GM23338 (cell line): ENCODE results near the gene DLG2. TPM values are rescaled to one million over a fixed set of nuclear protein-coding genes. Genes with fewer than 3 reads are reported as not detected.
A peak's percentile ranks its signal among the peaks of the same experiment; 100 is the strongest.

Source experiments
- ATAC-seq: fragments of 200-7000 bp; cut with Tn5 transposase; 3 replicates; pipeline ENCODE4 v1.9.1; 2020
- DNase-seq: peaks from one replicate; pipeline ENCODE4 v3.0.0-alpha.2; 2015; ENCODE audit warnings: low spot score
- H2AFZ ChIP-seq: fragments of 200-600 bp; sonication (generic); 2 replicates; pipeline ENCODE4 v1.8.0; 2016; ENCODE audit warnings: antibody characterized with exemption, mild to moderate bottlenecking, moderate library complexity
- H3F3A ChIP-seq: fragments of 200-600 bp; sonication (generic); replicated peaks from 2 replicates; pipeline ENCODE4 v1.8.0; 2017; ENCODE audit warnings: antibody characterized with exemption, mixed run types, low read depth
- H3K27ac ChIP-seq: fragments of 200-600 bp; sonication (generic); 2 replicates; pipeline ENCODE4 v1.6.1; 2016; ENCODE audit warnings: low read depth
- H3K27me3 ChIP-seq: fragments of 200-600 bp; sonication (generic); 2 replicates; pipeline ENCODE4 v1.8.0; 2016; ENCODE audit warnings: mild to moderate bottlenecking, mixed run types, moderate library complexity; ENCODE audit not compliant: insufficient read depth
- H3K36me3 ChIP-seq: fragments of 200-600 bp; sonication (generic); 2 replicates; pipeline ENCODE4 v1.8.0; 2016; ENCODE audit warnings: mild to moderate bottlenecking; ENCODE audit not compliant: insufficient read depth
- H3K4me1 ChIP-seq: fragments of 200-600 bp; sonication (generic); 2 replicates; pipeline ENCODE4 v1.8.0; 2016; ENCODE audit warnings: mild to moderate bottlenecking, moderate library complexity; ENCODE audit not compliant: insufficient read depth
- H3K4me2 ChIP-seq: fragments of 200-600 bp; sonication (generic); 2 replicates; pipeline ENCODE4 v1.7.1; 2017; ENCODE audit warnings: mixed run types
- H3K4me3 ChIP-seq: fragments of 200-600 bp; sonication (generic); 2 replicates; pipeline ENCODE4 v1.6.1; 2016; ENCODE audit warnings: mixed run types
- H3K79me2 ChIP-seq: fragments of 200-600 bp; sonication (generic); replicated peaks from 2 replicates; pipeline ENCODE4 v1.8.0; 2017; ENCODE audit warnings: mild to moderate bottlenecking; ENCODE audit not compliant: insufficient read depth
- H3K9me2 ChIP-seq: fragments of 200-600 bp; sonication (generic); 2 replicates; pipeline ENCODE4 v1.8.0; 2017; ENCODE audit not compliant: insufficient read depth
- H4K20me1 ChIP-seq: fragments of 200-600 bp; sonication (generic); replicated peaks from 2 replicates; pipeline ENCODE4 v1.8.0; 2017; ENCODE audit warnings: mild to moderate bottlenecking; ENCODE audit not compliant: insufficient read depth
- H3K27ac Mint-ChIP-seq: 2 replicates; pipeline ENCODE4 v1.8.0; 2020; ENCODE audit warnings: inconsistent platforms, mild to moderate bottlenecking, moderate library complexity, mixed read lengths
- H3K27me3 Mint-ChIP-seq: 3 replicates; pipeline ENCODE4 v1.8.0; 2022; ENCODE audit warnings: low read depth, mild to moderate bottlenecking, moderate library complexity, mixed read lengths, inconsistent platforms; ENCODE audit not compliant: insufficient read depth, poor library complexity
- H3K36me3 Mint-ChIP-seq: 3 replicates; pipeline ENCODE4 v1.8.0; 2021; ENCODE audit warnings: low read depth, mild to moderate bottlenecking, inconsistent platforms, moderate library complexity, mixed read lengths
- H3K4me1 Mint-ChIP-seq: 3 replicates; pipeline ENCODE4 v1.8.0; 2020; ENCODE audit warnings: mild to moderate bottlenecking, inconsistent platforms, mixed read lengths
- H3K4me3 Mint-ChIP-seq: 3 replicates; pipeline ENCODE4 v1.8.0; 2021; ENCODE audit warnings: moderate library complexity, mild to moderate bottlenecking, inconsistent platforms, mixed read lengths
- H3K9me3 Mint-ChIP-seq: 3 replicates; pipeline ENCODE4 v1.8.0; 2020; ENCODE audit warnings: moderate library complexity, mild to moderate bottlenecking, inconsistent platforms, mixed read lengths
- EZH2 ChIP-seq: fragments of 200-600 bp; sonication (generic); IDR thresholded peaks from one replicate; pipeline ENCODE4 v1.8.0; 2017; ENCODE audit warnings: antibody characterized with exemption, mild to moderate bottlenecking, low read depth; ENCODE audit not compliant: unreplicated experiment
- NANOG ChIP-seq: IDR thresholded peaks from 2 replicates; pipeline ENCODE4 v1.6.1; 2016; ENCODE audit warnings: antibody characterized with exemption, borderline replicate concordance
- STAT1 ChIP-seq: IDR thresholded peaks from one replicate; pipeline ENCODE4 v1.6.1; 2016; ENCODE audit warnings: antibody characterized with exemption; ENCODE audit not compliant: unreplicated experiment
- ZNF331 ChIP-seq: fragments of 250-450 bp; sonication (Bioruptor Pico); IDR thresholded peaks from 2 replicates; pipeline ENCODE4 v1.5.0; 2020; ENCODE audit warnings: low read depth, mild to moderate bottlenecking, moderate library complexity
- polyA plus RNA-seq: library from polyadenylated mRNA; unstranded; fragments of >200 nt; fragmentation: Nextera tagmentation; extraction: Ambion mirVana; gene quantifications from 2 replicates; pipeline ENCODE4 v1.2.1, GENCODE V29; 2016
- total RNA-seq: library from RNA; depleted of rRNA; stranded (reverse); fragments of >200 nt; shearing (Covaris generic); gene quantifications from 2 replicates; pipeline ENCODE4 v1.2.3, GENCODE V29; 2014
- TF ChIP-seq, protein P1 (sequence below), 2 experiments: fragments of 200-600 bp in 1 of 2; sonication (generic) in 1 of 2; conservative IDR thresholded peaks; 2 replicates each; pipeline versions ENCODE4 v1.5.1 to v1.6.1; 2016 to 2017; ENCODE audit warnings: antibody characterized with exemption in 2 of 2, low read depth in 2 of 2, mild to moderate bottlenecking in 2 of 2, moderate library complexity in 1 of 2
- TF ChIP-seq, protein P2 (sequence below): IDR thresholded peaks from one replicate; pipeline ENCODE4 v1.6.1; 2018; ENCODE audit warnings: antibody characterized with exemption; ENCODE audit not compliant: unreplicated experiment

The DLG2 gene
- total and polyA plus RNA-seq, 2 experiments from 2014 or later, result 19.8 to 21.5 TPM

DNA sequence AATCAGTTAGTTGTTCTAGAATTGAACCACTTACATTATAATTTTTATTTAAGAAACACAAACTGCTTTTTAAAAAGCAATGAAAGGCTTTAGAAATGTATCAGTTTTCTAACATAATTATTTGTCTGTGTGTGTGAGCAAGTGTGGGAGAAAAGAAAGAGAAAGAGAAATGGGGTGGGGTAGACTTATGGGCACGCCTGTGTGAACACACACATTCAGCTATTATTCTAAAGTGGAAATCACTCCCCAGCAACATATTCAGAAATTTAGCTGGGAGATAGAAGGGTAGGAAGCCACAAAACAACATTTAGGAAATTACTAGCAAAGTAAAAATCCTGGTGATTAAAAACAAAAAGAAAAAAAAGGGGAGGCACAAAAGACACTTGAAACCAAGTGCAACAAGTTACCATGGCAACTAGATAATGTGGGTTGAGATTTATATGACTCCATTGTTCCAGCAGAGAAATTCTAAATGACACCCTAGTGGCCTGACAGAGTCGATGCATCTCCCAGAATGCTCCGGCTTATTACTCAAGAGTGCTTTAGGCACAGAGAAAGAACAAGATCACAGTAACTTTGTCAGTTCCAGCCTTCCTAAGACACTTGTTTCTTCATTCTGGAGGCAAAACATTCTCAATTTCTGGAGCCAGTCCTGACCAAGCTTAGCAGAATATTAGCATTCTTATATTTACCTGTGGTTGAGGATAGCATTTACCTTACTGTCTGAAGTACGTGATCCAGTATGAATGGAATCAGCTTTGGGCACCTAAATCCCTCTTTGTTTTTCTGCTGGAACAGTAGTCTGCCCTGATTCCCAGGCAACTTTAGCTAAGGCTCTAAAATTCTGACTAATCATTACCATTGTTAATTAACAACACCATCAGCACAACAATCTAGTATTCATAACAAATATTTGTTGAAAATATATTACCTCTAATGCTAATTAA is 444.4 kb downstream of the DLG2 start:
- Histone ChIP-seq H3K27me3 (no peaks in the 10 kb centered on the region), H4K20me1 (no peaks in the 10 kb centered on the region), H3K4me2 (no peak overlapping the region), H3K79me2 (no peaks in the 10 kb centered on the region), H2AFZ (peak overlapping the region; percentile 20; the same call in 1 of the 2 replicates), H3K9me2 (no peaks in the 10 kb centered on the region), H3K4me1 (no peaks in the 10 kb centered on the region), H3K36me3 (no peaks in the 10 kb centered on the region), H3F3A (no peaks in the 10 kb centered on the region), H3K27ac (no peak overlapping the region), H3K4me3 (no peak overlapping the region)
- ATAC-seq, result peak; percentile 91
- Mint-ChIP-seq H3K36me3 (no peaks in the 10 kb centered on the region), H3K9me3 (no peaks in the 10 kb centered on the region; the same call in 2 of the 3 replicates), H3K27me3 (peaks cover 1% of the 10 kb centered on the region), H3K27ac (no peak overlapping the region; the same call in 1 of the 2 replicates), H3K4me1 (peaks cover 6% of the 10 kb centered on the region; the same call in 2 of the 3 replicates), H3K4me3 (no peak overlapping the region)
- no peak for TF ChIP-seq STAT1
- TF ChIP-seq, protein P1, sequence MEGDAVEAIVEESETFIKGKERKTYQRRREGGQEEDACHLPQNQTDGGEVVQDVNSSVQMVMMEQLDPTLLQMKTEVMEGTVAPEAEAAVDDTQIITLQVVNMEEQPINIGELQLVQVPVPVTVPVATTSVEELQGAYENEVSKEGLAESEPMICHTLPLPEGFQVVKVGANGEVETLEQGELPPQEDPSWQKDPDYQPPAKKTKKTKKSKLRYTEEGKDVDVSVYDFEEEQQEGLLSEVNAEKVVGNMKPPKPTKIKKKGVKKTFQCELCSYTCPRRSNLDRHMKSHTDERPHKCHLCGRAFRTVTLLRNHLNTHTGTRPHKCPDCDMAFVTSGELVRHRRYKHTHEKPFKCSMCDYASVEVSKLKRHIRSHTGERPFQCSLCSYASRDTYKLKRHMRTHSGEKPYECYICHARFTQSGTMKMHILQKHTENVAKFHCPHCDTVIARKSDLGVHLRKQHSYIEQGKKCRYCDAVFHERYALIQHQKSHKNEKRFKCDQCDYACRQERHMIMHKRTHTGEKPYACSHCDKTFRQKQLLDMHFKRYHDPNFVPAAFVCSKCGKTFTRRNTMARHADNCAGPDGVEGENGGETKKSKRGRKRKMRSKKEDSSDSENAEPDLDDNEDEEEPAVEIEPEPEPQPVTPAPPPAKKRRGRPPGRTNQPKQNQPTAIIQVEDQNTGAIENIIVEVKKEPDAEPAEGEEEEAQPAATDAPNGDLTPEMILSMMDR (conservative IDR thresholded peaks at IDR 0.05; ENCODE audit: low read depth in 2 of 2), result peak; percentile 39 to 70
- TF ChIP-seq ZNF331, result no peak
- TF ChIP-seq NANOG, result no peak
- DNase-seq, result peak; percentile 87

DNA sequence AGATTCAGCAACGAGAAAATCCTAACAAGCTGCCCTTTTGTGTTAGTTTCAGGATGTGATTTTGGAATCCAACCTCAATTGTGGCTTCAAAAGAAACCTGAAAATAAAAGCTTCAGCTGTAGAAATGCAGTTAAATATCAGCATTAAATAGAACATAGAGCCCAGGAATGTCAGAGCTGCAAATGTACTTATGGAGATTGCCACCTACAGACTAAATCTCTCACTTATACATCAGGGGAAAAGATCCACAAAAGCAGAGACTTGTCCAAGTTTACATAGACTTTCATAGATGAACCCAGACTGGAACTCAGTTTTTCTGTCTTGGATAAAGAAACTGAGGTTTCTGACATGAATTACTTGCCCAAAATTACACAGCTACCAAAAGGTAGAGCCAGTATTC is 446.6 kb downstream of the DLG2 start:
- peaks cover 1% of the 10 kb centered on the region for H3K27me3 Mint-ChIP-seq
- Histone ChIP-seq H3K4me1 (no peaks in the 10 kb centered on the region), H3K27ac (no peak overlapping the region), H3K27me3 (no peaks in the 10 kb centered on the region), H2AFZ (no peak overlapping the region), H3F3A (no peaks in the 10 kb centered on the region), H3K9me2 (no peaks in the 10 kb centered on the region), H3K4me2 (no peak overlapping the region), H4K20me1 (no peaks in the 10 kb centered on the region), H3K79me2 (no peaks in the 10 kb centered on the region), H3K36me3 (no peaks in the 10 kb centered on the region), H3K4me3 (no peak overlapping the region)
- DNase-seq, result no peak
- H3K9me3 Mint-ChIP-seq, result peaks cover 7% of the 10 kb centered on the region; the same call in 2 of the 3 replicates
- H3K4me3 Mint-ChIP-seq, result no peak overlapping the region
- no peak for TF ChIP-seq EZH2
- TF ChIP-seq, protein P2, sequence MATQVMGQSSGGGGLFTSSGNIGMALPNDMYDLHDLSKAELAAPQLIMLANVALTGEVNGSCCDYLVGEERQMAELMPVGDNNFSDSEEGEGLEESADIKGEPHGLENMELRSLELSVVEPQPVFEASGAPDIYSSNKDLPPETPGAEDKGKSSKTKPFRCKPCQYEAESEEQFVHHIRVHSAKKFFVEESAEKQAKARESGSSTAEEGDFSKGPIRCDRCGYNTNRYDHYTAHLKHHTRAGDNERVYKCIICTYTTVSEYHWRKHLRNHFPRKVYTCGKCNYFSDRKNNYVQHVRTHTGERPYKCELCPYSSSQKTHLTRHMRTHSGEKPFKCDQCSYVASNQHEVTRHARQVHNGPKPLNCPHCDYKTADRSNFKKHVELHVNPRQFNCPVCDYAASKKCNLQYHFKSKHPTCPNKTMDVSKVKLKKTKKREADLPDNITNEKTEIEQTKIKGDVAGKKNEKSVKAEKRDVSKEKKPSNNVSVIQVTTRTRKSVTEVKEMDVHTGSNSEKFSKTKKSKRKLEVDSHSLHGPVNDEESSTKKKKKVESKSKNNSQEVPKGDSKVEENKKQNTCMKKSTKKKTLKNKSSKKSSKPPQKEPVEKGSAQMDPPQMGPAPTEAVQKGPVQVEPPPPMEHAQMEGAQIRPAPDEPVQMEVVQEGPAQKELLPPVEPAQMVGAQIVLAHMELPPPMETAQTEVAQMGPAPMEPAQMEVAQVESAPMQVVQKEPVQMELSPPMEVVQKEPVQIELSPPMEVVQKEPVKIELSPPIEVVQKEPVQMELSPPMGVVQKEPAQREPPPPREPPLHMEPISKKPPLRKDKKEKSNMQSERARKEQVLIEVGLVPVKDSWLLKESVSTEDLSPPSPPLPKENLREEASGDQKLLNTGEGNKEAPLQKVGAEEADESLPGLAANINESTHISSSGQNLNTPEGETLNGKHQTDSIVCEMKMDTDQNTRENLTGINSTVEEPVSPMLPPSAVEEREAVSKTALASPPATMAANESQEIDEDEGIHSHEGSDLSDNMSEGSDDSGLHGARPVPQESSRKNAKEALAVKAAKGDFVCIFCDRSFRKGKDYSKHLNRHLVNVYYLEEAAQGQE, result no peak
- H3K4me1 Mint-ChIP-seq, result peaks cover 6% of the 10 kb centered on the region; the same call in 2 of the 3 replicates
- H3K27ac Mint-ChIP-seq, result no peak overlapping the region
- no peaks in the 10 kb centered on the region for H3K36me3 Mint-ChIP-seq
- ATAC-seq, result no peak
